ENCODE data around the gene FRMD4B.

Gene FRMD4B

GRCh38 chr3:69422751-69423150, 36.9 kb upstream of the FRMD4B start:
- no peak for TF ChIP-seq POU2F2 (IDR thresholded peaks at IDR 0.05; ENCODE audit: low read depth, low read length)
- TF ChIP-seq POLR2A (IDR thresholded peaks at IDR 0.05; ENCODE audit: low read depth, low read length): no peak
- TF ChIP-seq TAF1 (IDR thresholded peaks at IDR 0.05; ENCODE audit: low read depth, low read length): no peak
- TF ChIP-seq SPI1 (IDR thresholded peaks at IDR 0.05; ENCODE audit: low read depth, low read length): no peak
- TF ChIP-seq POLR2AphosphoS5 (IDR thresholded peaks at IDR 0.05; ENCODE audit: low read depth, low read length): no peak
- TF ChIP-seq PAX5 (IDR thresholded peaks at IDR 0.05; ENCODE audit: insufficient read depth, low read length, severe bottlenecking): no peak
- FAIRE-seq (no peak), DNase-seq (ENCODE audit: insufficient read length, low spot score) (no peak)

DNA sequence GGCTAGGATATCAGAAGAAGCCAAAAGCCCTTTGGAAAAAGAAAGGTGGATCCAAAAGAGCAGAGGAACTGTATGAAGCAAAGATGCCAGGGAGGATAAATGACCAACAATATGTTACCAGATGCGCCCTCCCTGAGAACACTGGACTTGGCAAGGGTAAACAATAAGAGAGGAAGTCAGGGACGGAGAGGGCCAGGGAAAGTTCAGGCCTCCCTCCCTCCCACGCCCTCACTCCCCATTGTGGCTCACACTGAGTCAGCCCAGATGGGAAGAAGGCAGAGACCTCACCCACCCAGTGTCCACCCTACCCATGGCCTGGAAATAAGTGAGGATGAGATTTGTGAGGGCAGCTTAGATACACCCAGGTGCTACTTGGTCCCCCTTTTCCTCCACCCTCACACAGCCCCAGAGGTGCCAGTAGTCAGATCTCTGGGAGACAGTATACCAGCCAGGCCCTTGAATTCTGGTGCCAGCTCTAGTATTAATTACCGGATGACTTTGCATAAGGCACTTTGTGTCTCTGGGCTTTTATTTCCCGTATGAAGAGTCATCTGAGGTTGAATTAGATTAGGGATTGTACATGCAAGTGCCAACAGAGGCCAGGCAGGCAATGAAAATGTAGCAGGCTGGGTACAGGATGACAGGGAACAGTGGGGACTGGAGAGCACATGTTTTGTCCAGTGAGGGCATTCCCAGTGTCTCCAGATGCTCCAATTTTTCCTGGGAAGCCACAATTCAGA, 35.1 kb upstream of the FRMD4B start:
- DNase-seq (ENCODE audit: insufficient read length, low spot score): no peak
- FAIRE-seq: no peak
- TF ChIP-seq POU2F2 (IDR thresholded peaks at IDR 0.05; ENCODE audit: low read depth, low read length) (no peak), TAF1 (IDR thresholded peaks at IDR 0.05; ENCODE audit: low read depth, low read length) (no peak), SPI1 (IDR thresholded peaks at IDR 0.05; ENCODE audit: low read depth, low read length) (no peak), POLR2AphosphoS5 (IDR thresholded peaks at IDR 0.05; ENCODE audit: low read depth, low read length) (no peak), PAX5 (IDR thresholded peaks at IDR 0.05; ENCODE audit: insufficient read depth, low read length, severe bottlenecking) (no peak), POLR2A (IDR thresholded peaks at IDR 0.05; ENCODE audit: low read depth, low read length) (no peak)

- no peak for FAIRE-seq
- TF ChIP-seq POLR2A (IDR thresholded peaks at IDR 0.05; ENCODE audit: low read depth, low read length) (no peak), SPI1 (IDR thresholded peaks at IDR 0.05; ENCODE audit: low read depth, low read length) (no peak), POU2F2 (IDR thresholded peaks at IDR 0.05; ENCODE audit: low read depth, low read length) (no peak), POLR2AphosphoS5 (IDR thresholded peaks at IDR 0.05; ENCODE audit: low read depth, low read length) (no peak), TAF1 (IDR thresholded peaks at IDR 0.05; ENCODE audit: low read depth, low read length) (no peak), PAX5 (IDR thresholded peaks at IDR 0.05; ENCODE audit: insufficient read depth, low read length, severe bottlenecking) (no peak)
- no peak for DNase-seq (ENCODE audit: insufficient read length, low spot score)
Measured at GRCh38 chr3:69419276-69419675, 33.4 kb upstream of the FRMD4B start.

GRCh38 chr3:69417541-69418078, 31.7 kb upstream of the FRMD4B start:
- TF ChIP-seq SPI1 (IDR thresholded peaks at IDR 0.05; ENCODE audit: low read depth, low read length) (no peak), POLR2A (IDR thresholded peaks at IDR 0.05; ENCODE audit: low read depth, low read length) (no peak), PAX5 (IDR thresholded peaks at IDR 0.05; ENCODE audit: insufficient read depth, low read length, severe bottlenecking) (no peak), POU2F2 (IDR thresholded peaks at IDR 0.05; ENCODE audit: low read depth, low read length) (no peak), TAF1 (IDR thresholded peaks at IDR 0.05; ENCODE audit: low read depth, low read length) (no peak), POLR2AphosphoS5 (IDR thresholded peaks at IDR 0.05; ENCODE audit: low read depth, low read length) (no peak)
- FAIRE-seq (no peak), DNase-seq (ENCODE audit: insufficient read length, low spot score) (no peak)

GRCh38 chr3:69413551-69414207, 27.8 kb upstream of the FRMD4B start:
- no peak for FAIRE-seq
- no peak for TF ChIP-seq POLR2AphosphoS5 (IDR thresholded peaks at IDR 0.05; ENCODE audit: low read depth, low read length)
- DNase-seq (ENCODE audit: insufficient read length, low spot score): no peak

GRCh38 chr3:69411346-69411745, 25.5 kb upstream of the FRMD4B start:
- no peak for DNase-seq (ENCODE audit: insufficient read length, low spot score)
- TF ChIP-seq POLR2AphosphoS5 (IDR thresholded peaks at IDR 0.05; ENCODE audit: low read depth, low read length): no peak
- TF ChIP-seq POLR2A (IDR thresholded peaks at IDR 0.05; ENCODE audit: low read depth, low read length): no peak
- TF ChIP-seq TAF1 (IDR thresholded peaks at IDR 0.05; ENCODE audit: low read depth, low read length): no peak
- no peak for TF ChIP-seq POU2F2 (IDR thresholded peaks at IDR 0.05; ENCODE audit: low read depth, low read length)
- TF ChIP-seq PAX5 (IDR thresholded peaks at IDR 0.05; ENCODE audit: insufficient read depth, low read length, severe bottlenecking): no peak
- no peak for TF ChIP-seq SPI1 (IDR thresholded peaks at IDR 0.05; ENCODE audit: low read depth, low read length)
- no peak for FAIRE-seq

GRCh38 chr3:69410301-69410700, 24.4 kb upstream of the FRMD4B start:
- DNase-seq (ENCODE audit: insufficient read length, low spot score): peak; percentile 30
- TF ChIP-seq POU2F2 (IDR thresholded peaks at IDR 0.05; ENCODE audit: low read depth, low read length): no peak
- no peak for TF ChIP-seq PAX5 (IDR thresholded peaks at IDR 0.05; ENCODE audit: insufficient read depth, low read length, severe bottlenecking)
- TF ChIP-seq SPI1 (IDR thresholded peaks at IDR 0.05; ENCODE audit: low read depth, low read length): no peak
- TF ChIP-seq TAF1 (IDR thresholded peaks at IDR 0.05; ENCODE audit: low read depth, low read length): no peak
- no peak for TF ChIP-seq POLR2AphosphoS5 (IDR thresholded peaks at IDR 0.05; ENCODE audit: low read depth, low read length)
- no peak for TF ChIP-seq POLR2A (IDR thresholded peaks at IDR 0.05; ENCODE audit: low read depth, low read length)
- peak; percentile 98 for FAIRE-seq

GRCh38 chr3:69409831-69410230, 23.9 kb upstream of the FRMD4B start:
- TF ChIP-seq TAF1 (IDR thresholded peaks at IDR 0.05; ENCODE audit: low read depth, low read length) (no peak), POLR2AphosphoS5 (IDR thresholded peaks at IDR 0.05; ENCODE audit: low read depth, low read length) (no peak), POU2F2 (IDR thresholded peaks at IDR 0.05; ENCODE audit: low read depth, low read length) (no peak), POLR2A (IDR thresholded peaks at IDR 0.05; ENCODE audit: low read depth, low read length) (no peak), SPI1 (IDR thresholded peaks at IDR 0.05; ENCODE audit: low read depth, low read length) (no peak), PAX5 (IDR thresholded peaks at IDR 0.05; ENCODE audit: insufficient read depth, low read length, severe bottlenecking) (no peak)
- DNase-seq (ENCODE audit: insufficient read length, low spot score) (no peak), FAIRE-seq (no peak)

DNA sequence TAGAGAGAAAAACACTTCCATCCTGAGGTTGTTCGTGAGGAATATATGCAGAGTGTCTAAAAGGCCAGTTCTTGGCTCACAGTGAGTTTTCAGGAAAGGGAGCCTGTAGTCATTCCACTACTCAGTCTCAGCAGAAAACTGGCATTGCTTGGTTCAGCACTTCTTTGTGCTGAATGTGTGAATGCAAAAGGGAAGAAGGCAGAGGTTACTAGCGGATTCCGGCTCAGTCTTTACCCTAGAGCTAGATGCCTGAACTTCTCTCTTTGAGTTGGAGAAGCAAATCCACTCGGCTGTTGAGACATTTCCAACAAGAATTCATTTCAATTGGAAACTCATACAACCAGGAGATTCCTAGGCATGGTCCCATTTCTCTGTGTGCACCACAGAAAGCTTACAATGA, 23.1 kb upstream of the FRMD4B start:
- no peak for DNase-seq (ENCODE audit: insufficient read length, low spot score)
- FAIRE-seq: no peak
- TF ChIP-seq TAF1 (IDR thresholded peaks at IDR 0.05; ENCODE audit: low read depth, low read length): no peak
- TF ChIP-seq POLR2AphosphoS5 (IDR thresholded peaks at IDR 0.05; ENCODE audit: low read depth, low read length): no peak
- no peak for TF ChIP-seq POLR2A (IDR thresholded peaks at IDR 0.05; ENCODE audit: low read depth, low read length)
- no peak for TF ChIP-seq SPI1 (IDR thresholded peaks at IDR 0.05; ENCODE audit: low read depth, low read length)
- TF ChIP-seq POU2F2 (IDR thresholded peaks at IDR 0.05; ENCODE audit: low read depth, low read length): no peak
- no peak for TF ChIP-seq PAX5 (IDR thresholded peaks at IDR 0.05; ENCODE audit: insufficient read depth, low read length, severe bottlenecking)
